ENCODE measurements around the gene JPH3. TPM values are rescaled to one million over a fixed set of nuclear protein-coding genes. Genes with fewer than 3 reads are reported as not detected.
"Not testable (repeated sequence)": the region's sequence is repeated elsewhere in the genome, so short reads cannot be mapped to it uniquely, and the experiment has no call there.

Gene JPH3
- polyA plus RNA-seq, 1 experiment = 0.02 TPM

DNA sequence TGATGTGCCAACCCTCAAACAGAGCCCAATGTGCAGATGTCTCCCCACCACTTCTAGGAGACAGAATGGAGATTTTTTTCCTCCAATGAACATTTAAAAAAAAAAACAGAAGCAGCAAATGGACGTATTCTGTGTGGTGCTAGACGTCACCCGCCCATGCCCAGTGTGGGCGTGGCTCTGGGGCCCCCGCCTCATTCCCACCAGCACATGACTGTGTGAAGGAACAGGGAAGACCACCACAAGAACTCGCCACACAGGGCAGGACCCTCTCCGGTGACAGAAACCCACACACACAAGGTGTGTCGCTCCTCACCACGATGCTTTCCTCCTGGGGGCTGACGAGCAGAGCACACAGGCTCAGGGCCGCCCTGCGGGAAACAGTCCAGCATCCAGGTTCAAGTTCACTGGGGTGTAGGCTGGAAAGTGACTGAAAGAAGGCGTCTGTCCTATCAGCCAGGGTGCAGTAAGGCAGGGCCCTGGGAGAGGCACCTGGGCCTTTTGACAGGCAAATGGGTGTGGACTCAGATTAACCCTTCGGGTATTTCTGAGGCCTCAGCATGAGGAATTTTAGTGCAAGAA, 110.0 kb downstream of the JPH3 start:
- TF ChIP-seq, protein P1, sequence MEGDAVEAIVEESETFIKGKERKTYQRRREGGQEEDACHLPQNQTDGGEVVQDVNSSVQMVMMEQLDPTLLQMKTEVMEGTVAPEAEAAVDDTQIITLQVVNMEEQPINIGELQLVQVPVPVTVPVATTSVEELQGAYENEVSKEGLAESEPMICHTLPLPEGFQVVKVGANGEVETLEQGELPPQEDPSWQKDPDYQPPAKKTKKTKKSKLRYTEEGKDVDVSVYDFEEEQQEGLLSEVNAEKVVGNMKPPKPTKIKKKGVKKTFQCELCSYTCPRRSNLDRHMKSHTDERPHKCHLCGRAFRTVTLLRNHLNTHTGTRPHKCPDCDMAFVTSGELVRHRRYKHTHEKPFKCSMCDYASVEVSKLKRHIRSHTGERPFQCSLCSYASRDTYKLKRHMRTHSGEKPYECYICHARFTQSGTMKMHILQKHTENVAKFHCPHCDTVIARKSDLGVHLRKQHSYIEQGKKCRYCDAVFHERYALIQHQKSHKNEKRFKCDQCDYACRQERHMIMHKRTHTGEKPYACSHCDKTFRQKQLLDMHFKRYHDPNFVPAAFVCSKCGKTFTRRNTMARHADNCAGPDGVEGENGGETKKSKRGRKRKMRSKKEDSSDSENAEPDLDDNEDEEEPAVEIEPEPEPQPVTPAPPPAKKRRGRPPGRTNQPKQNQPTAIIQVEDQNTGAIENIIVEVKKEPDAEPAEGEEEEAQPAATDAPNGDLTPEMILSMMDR (IDR thresholded peaks at IDR 0.05; ENCODE audit: low read depth, low read length) = no peak
- ChIA-PET CTCF (interaction anchor here (0.6 kb wide), 1 partner anchor 124 kb away, joined by 4 read pairs; no protein-coding TSS in a partner anchor), POLR2A (interaction anchor here (0.7 kb wide), 1 partner anchor 191 kb away, joined by 3 read pairs; no protein-coding TSS in a partner anchor)
- no peak overlapping the region for H3K27ac ChIP-seq (ENCODE audit: low read depth, low read length)
- H3K9me3 ChIP-seq (ENCODE audit: control insufficient read depth, insufficient read depth, low read length) = no peaks in the 10 kb centered on the region
- no peak overlapping the region for H3K4me3 ChIP-seq (ENCODE audit: low read depth, low read length)
- H3K27me3 ChIP-seq (ENCODE audit: control insufficient read depth, insufficient read depth, low read length) = no peaks in the 10 kb centered on the region
- DNase-seq (ENCODE audit: low read depth, low spot score) = no peak

DNA sequence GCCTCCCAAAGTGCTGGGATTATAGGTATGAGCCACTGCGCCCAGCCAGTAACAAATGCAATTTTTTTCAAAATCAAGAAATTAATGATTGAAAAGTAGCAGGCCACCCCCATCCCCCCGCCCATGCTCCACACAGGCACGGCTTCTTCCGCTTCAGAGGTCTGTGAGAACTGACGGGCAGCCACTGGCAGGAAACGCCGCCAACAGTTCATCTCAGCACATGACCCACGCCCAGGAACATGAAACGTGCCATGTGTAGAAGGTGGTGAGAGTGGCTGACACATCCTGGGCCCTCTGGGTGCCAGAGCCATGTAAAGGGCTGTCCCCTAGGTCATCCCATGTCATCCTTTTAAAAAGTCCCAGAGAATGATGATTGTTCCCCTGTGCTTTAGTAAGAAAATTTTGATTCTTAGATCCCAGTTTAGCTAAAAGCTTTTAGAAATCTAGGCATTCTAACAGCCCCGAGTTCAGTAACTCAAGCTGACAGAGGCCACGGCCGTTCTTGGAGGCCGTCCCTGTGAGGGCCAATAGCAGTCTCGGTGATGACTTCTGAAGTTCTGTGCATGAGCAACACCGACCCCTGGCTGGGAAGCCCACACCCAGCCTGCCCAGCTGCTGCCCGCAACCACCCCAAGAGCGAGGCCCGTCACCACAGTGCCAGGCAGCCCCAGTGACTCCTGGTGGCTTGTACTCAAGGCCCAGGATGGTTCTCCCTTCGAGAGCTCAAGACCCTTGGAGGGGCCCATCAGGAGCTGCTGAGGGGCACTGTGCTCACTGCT, 111.3 kb downstream of the JPH3 start:
- TF ChIP-seq, protein P1 (IDR thresholded peaks at IDR 0.05; ENCODE audit: low read depth, low read length) = no peak
- no peak for DNase-seq (ENCODE audit: low read depth, low spot score)
- ChIA-PET CTCF (no interaction called here), POLR2A (no interaction called here)
- H3K9me3 ChIP-seq (ENCODE audit: control insufficient read depth, insufficient read depth, low read length) = no peaks in the 10 kb centered on the region; the same call in 1 of the 2 replicates
- H3K27ac ChIP-seq (ENCODE audit: low read depth, low read length) = no peak overlapping the region
- H3K27me3 ChIP-seq (ENCODE audit: control insufficient read depth, insufficient read depth, low read length) = no peaks in the 10 kb centered on the region
- no peak overlapping the region for H3K4me3 ChIP-seq (ENCODE audit: low read depth, low read length)

DNA sequence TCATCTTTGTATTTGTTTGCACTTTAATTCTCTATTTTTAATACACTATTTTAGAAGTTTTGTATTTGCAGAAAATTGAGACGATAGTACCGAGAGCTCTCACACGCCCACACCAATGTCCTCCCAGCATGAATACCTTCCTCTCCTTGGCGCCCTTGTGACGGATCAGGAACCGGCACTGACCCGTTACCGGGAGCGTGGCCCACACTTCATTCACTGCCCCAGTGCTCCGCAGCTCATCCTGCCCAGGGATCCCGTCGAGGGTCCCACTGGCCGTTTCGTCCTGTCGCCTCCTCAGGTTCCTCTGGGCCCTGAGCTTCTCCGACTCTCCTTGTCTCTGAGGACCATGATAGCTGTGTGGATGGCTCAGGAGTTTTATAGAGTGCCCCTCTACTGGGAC, 112.9 kb downstream of the JPH3 start:
- ChIA-PET POLR2A (no interaction called here), CTCF (no interaction called here)
- Histone ChIP-seq H3K4me3 (ENCODE audit: low read depth, low read length) (no peak overlapping the region), H3K27me3 (ENCODE audit: control insufficient read depth, insufficient read depth, low read length) (no peaks in the 10 kb centered on the region), H3K9me3 (ENCODE audit: control insufficient read depth, insufficient read depth, low read length) (no peaks in the 10 kb centered on the region; the same call in 1 of the 2 replicates), H3K27ac (ENCODE audit: low read depth, low read length) (no peak overlapping the region)
- no peak for DNase-seq (ENCODE audit: low read depth, low spot score)
- TF ChIP-seq, protein P1 (IDR thresholded peaks at IDR 0.05; ENCODE audit: low read depth, low read length) = no peak

DNA sequence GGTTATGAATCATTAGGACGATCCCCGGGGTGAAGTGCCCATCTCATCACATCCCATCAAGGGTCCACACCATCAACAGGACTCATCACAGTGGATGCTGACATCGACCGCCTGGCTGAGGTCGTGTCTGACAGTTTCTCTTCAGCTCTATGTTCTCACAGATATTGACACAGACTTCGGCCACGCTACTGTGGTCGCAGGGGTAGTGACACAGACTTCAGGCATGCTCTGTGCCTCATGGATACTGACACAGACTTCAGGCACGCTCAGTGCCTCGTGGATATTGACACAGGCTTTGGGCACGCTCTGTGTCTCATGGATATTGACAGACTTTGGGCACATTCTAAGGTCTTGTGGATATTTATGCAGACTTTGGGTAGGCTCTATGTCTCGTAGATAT, 113.3 kb downstream of the JPH3 start:
- POLR2A ChIA-PET = no interaction called here

DNA sequence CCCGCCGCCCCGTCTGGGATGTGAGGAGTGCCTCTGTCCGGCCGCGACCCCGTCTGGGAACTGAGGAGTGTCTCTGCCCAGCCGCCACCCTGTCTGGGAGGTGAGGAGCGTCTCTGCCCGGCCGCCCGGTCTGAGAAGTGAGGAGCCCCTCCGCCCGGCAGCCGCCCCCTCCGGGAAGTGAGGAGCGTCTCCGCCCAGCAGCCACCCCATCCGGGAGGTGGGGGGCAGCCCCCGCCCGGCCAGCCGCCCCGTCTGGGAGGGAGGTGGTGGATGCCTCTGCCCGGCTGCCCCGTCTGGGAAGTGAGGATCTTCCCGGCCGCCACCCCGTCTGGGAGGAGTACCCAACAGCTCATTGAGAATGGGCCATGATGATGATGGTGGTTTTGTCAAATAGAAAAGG, 116.5 kb downstream of the JPH3 start:
- CTCF ChIA-PET = not testable (repeated sequence)

More for the DNA sequence above, 113.3 kb downstream of the JPH3 start:
- CTCF ChIA-PET = no interaction called here
- no peaks in the 10 kb centered on the region for H3K27me3 ChIP-seq (ENCODE audit: control insufficient read depth, insufficient read depth, low read length)
- H3K9me3 ChIP-seq (ENCODE audit: control insufficient read depth, insufficient read depth, low read length) = no peaks in the 10 kb centered on the region; the same call in 1 of the 2 replicates
- H3K27ac ChIP-seq (ENCODE audit: low read depth, low read length) = no peak overlapping the region
- no peak for DNase-seq (ENCODE audit: low read depth, low spot score)
- TF ChIP-seq, protein P1 (IDR thresholded peaks at IDR 0.05; ENCODE audit: low read depth, low read length) = no peak
- H3K4me3 ChIP-seq (ENCODE audit: low read depth, low read length) = no peak overlapping the region

More for the DNA sequence above, 116.5 kb downstream of the JPH3 start:
- POLR2A ChIA-PET; DNase-seq (ENCODE audit: low read depth, low spot score); H3K27ac ChIP-seq (ENCODE audit: low read depth, low read length); H3K27me3 ChIP-seq (ENCODE audit: control insufficient read depth, insufficient read depth, low read length); H3K9me3 ChIP-seq (ENCODE audit: control insufficient read depth, insufficient read depth, low read length); H3K4me3 ChIP-seq (ENCODE audit: low read depth, low read length): not testable (repeated sequence)
